ENCODE data around the gene NFATC1. TPM values are rescaled to one million over a fixed set of nuclear protein-coding genes. Genes with fewer than 3 reads are reported as not detected.

The NFATC1 gene
- total RNA-seq, 3 donors from 2014 or later = 62.7 to 80.8 (median 75.2) TPM

DNA sequence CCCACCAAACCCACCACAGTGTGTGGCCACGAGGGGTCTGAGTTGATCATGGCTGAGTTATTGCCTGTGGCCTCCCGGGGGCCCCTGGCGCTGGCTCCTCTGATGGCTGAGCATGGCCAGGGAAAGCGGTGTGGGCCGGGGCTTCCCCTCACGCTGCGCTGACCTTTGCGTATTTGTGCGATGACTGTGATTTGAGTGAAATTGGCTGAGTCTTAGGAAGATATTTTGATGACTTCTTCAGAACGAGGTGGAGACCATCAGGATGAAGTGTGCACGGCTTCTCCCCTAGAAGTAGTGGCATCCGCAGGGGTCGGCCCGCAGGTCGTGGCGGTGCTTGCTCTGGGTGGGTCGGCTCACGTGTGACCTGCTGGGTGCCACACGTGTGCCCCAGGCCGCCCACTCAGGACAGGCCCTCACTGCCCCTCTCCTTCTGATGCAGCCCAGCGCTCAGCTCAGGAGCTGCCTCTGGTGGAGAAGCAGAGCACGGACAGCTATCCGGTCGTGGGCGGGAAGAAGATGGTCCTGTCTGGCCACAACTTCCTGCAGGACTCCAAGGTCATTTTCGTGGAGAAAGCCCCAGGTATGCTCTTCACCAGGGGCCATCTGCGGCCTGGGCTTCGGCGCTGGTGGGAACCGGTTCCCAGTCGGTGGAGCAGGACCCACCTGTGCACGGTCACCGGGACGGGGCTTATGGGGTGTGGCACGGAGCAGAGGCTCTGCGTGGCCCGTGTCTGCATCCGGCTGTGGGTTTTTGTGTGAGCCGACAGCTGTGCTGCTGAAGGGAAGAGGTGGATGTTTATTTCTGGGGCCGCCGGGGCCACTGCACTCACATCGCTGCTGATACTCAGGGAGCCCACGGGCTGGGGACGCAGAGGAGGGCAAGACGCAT lies 55.8 kb downstream of the NFATC1 start:
- Mint-ChIP-seq H3K27me3 (ENCODE audit: low read depth) (no peaks in the 10 kb centered on the region), H3K4me3 (no peak overlapping the region), H3K4me1 (ENCODE audit: low read depth) (peaks cover 4% of the 10 kb centered on the region), H3K9me3 (no peaks in the 10 kb centered on the region), H3K36me3 (ENCODE audit: insufficient read depth) (peaks cover 26% of the 10 kb centered on the region)
- no peak for DNase-seq
- no peak for ATAC-seq

DNA sequence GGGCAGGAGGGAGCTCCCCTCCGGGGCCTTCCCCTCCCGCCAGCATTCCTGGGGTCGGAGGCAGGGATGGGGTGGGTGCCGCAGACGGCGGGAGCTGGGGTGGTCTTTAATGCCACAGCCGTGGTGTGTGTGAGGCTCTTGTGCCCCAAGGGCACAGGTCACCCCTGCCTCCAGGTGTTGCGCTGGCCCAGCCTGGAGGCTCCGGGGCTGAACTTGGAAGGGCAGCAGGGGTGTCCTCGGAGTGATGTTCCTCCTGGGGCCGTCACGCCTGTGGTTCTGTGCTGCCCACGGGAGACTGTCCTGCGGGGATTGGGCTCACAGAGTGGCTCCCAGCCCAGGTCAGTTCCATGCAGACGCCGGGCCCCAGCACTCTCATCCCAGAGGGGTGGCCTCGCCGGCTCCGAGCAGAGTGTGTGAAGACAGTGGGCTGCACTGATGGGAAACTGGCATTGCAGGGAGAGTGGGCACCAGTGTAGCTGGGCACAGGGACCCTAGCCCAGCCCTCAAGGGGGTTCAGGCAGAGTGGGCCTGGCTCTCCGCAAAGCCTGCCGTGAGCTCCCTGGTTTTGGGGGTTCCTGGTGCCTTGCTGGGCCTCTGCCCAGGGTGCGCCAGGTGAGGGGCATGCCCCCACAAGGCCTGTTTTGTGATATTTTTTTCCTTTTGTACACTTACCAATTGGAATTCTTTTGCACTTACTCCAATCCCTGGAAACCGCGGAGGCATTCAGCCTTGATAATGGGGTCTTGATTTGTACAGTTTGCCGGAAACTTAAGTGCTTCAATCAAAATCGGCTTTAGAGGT lies 56.7 kb downstream of the NFATC1 start:
- Mint-ChIP-seq H3K4me1 (ENCODE audit: low read depth) (peaks cover 4% of the 10 kb centered on the region), H3K36me3 (ENCODE audit: insufficient read depth) (peaks cover 29% of the 10 kb centered on the region), H3K4me3 (no peak overlapping the region), H3K27me3 (ENCODE audit: low read depth) (no peaks in the 10 kb centered on the region), H3K9me3 (no peaks in the 10 kb centered on the region)
- no peak for DNase-seq
- ATAC-seq = no peak

DNA sequence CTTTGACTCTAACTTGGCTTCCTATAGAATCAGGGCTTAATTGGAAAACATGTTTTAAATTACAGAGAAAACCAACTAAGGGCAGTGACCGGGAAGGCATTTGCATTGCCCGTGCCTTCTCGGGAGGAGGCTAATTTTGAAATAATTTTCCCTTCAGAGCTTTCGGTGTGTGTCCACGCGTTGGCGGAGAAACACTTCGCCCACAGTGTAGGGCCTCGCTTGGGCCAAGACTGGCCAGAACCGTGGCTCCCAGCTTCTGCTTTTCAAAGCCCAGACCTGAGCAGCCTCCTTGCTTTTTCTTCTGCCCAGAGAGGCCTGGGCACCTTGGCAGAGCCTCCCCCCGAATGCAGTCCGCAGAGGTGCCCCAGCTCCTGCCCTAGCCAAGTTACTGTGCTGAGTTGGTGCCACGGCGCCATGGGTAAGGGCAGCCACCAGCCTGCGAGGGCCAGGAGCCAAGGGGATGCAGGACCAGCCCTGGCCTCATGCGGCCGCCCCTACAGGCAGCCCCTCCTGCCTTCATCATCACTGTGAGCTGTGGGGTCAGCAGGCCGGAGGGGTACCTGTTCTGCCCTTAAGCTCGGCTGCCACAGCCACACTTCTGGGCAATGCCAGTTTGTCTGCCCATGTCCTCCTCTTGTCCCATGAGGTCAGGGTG lies 57.4 kb downstream of the NFATC1 start:
- no peak for DNase-seq
- peaks cover 26% of the 10 kb centered on the region for H3K36me3 Mint-ChIP-seq (ENCODE audit: insufficient read depth)
- H3K9me3 Mint-ChIP-seq = no peaks in the 10 kb centered on the region
- H3K4me3 Mint-ChIP-seq = no peak overlapping the region
- H3K27me3 Mint-ChIP-seq (ENCODE audit: low read depth) = no peaks in the 10 kb centered on the region
- ATAC-seq = no peak
- no peaks in the 10 kb centered on the region for H3K4me1 Mint-ChIP-seq (ENCODE audit: low read depth)

DNA sequence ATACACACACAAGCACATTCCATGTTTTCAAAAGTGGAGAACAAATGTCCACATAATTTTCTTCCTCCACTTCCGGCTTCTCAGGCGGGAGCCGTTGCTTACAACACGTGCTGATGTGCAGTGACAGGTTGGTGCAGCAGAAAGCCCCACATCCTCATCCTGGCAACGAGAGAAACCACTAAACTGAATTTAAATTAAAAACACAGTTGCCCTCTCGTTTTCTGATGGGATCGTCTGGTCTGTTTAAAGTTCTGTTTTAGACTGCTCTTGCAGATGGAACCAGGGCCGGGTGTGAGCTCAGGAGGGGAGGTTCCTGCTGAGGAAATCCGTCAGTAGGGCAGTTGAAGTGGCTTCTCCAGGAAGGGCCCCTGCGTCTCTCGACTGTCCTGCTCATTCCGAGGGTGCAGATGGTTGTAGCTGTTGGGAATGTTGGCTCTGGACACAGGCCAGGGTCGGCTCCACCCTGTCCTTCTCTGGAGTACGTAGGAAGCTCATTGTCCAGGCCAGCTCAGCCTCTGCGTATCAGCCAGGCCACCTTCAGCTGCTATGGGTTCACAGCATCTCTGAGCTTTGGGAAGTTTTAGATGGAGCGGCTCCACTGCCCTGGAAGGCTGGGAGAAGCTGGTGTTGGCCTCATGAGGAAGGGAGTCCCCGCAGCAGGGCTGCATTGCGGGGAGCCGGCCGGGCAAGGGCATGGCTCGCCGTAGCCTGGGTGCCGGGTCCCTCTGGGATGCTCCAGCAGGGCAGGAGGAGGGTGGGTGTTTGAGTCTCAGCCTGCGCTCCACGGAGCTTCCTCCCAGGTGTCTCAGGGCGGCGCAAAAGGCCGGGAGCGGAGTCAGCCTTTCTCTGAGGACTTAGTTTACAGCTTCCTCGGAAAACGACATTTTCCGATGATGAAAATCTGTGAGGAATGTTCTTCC lies 58.3 kb downstream of the NFATC1 start:
- no peak for DNase-seq
- ATAC-seq = no peak
- Mint-ChIP-seq H3K9me3 (no peaks in the 10 kb centered on the region), H3K36me3 (ENCODE audit: insufficient read depth) (peaks cover 20% of the 10 kb centered on the region), H3K4me1 (ENCODE audit: low read depth) (no peaks in the 10 kb centered on the region), H3K27me3 (ENCODE audit: low read depth) (no peaks in the 10 kb centered on the region), H3K4me3 (no peak overlapping the region)

DNA sequence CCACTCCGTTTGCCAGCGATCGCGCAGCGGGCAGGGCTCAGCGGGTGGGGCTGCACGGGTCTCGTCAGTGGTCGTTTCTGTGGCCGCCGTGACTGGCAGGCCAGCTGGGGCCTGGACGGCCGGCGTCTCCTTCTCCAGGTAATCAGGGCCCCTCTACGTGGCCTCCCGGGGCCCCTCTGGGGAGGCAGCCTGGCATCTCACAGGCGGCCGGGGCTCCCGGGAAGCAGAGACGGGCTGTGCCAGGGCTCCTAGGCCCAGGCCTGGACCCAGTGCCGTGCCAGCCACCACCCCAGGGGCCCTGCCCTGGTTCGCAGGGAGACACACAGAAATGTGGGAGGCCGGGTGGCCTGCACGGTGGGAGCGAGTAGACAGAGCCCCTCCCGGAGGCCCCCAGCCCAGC lies 59.5 kb downstream of the NFATC1 start:
- Mint-ChIP-seq H3K36me3 (ENCODE audit: insufficient read depth) (peaks cover 19% of the 10 kb centered on the region), H3K9me3 (no peaks in the 10 kb centered on the region), H3K27me3 (ENCODE audit: low read depth) (no peaks in the 10 kb centered on the region), H3K4me1 (ENCODE audit: low read depth) (peaks cover 5% of the 10 kb centered on the region), H3K4me3 (no peak overlapping the region)
- ATAC-seq = no peak
- no peak for DNase-seq

DNA sequence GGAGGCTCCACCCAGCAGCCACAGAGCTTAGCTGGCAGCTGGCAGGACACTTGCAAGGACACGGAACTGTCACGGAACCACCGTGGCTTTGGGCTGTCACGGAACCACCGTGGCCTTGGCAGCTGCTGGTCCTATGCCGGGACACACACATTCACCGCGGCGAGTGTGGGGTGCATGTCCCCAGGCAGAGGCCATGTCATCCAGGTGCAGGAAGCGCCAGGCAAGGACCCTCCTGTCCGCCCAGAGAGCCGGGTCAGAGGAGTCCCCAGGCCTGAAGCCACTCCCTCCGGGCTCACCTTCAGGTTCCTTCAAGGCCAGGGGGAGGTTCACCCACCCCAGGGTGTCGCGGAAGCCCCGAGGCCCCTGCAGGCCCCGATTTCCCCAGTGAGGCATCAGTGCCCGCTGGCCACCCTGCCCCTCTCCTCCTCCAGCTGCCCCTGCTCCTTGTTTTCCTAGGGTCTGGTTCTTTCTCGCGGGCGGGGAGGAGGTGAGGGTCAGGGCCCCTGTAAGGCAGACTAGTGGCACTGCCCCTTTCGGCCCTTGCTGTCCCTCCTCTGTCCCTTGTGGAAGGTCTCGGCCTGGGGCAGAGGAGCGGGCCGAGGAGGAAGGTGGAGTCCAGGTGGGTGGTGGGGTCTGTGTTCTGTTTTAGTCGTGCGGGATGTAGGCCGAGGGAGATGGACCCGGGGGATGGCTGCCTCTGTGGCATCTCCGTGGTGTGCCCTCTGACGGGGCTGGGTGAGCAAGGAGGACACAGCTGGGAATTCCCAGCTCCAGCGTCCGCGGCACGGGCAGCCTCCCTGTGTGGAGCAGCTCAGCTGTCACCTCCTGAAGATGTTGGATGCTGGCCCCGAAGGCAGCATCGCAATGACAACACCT lies 60.6 kb downstream of the NFATC1 start:
- Mint-ChIP-seq H3K4me1 (ENCODE audit: low read depth) (peaks cover 5% of the 10 kb centered on the region), H3K36me3 (ENCODE audit: insufficient read depth) (peaks cover 14% of the 10 kb centered on the region), H3K9me3 (no peaks in the 10 kb centered on the region), H3K27me3 (ENCODE audit: low read depth) (no peaks in the 10 kb centered on the region), H3K4me3 (no peak overlapping the region)
- DNase-seq (no peak), ATAC-seq (no peak)

DNA sequence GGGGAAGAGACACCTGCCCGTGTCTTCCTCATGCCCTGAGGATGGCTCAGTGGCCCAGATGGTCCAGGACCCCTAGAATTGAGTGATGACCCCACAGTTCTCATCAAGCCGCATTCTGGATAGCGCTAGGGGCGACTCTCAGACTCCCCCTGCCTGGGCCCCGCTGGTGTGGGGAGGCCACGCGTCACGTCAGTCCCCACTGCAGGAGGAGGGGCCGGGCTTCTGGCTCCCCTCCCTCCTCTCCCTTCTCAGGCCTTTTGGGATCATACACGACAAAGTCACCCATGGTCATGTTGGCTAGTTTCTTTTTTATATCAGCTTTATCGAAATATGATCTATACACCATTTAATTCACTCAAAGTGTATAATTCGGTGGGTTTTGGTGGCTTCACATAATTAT lies 61.5 kb downstream of the NFATC1 start:
- Mint-ChIP-seq H3K27me3 (ENCODE audit: low read depth) (no peaks in the 10 kb centered on the region), H3K9me3 (no peaks in the 10 kb centered on the region), H3K4me3 (no peak overlapping the region), H3K36me3 (ENCODE audit: insufficient read depth) (peaks cover 14% of the 10 kb centered on the region), H3K4me1 (ENCODE audit: low read depth) (peaks cover 5% of the 10 kb centered on the region)
- DNase-seq = no peak
- ATAC-seq = no peak

DNA sequence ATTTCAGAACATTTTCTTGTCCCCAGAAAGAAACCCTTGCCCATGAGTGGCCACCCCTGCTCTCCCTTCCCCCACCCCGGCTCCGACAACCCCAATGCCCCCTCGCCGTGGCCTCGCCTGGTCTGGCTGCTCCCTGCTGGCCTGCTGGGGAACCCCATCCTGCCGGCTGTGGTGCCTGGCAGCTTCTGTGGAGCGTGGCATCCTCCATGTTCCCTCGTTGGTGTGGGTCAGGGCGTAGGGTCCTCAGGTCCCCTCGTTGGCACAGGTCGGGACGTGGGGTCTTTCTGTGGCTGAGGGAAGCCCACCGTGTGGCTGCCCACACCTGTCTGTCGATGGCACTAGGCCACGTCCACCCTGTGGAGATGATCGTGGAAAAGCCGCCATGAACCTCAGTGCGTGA lies 61.9 kb downstream of the NFATC1 start:
- Mint-ChIP-seq H3K27me3 (ENCODE audit: low read depth) (no peaks in the 10 kb centered on the region), H3K4me1 (ENCODE audit: low read depth) (peaks cover 5% of the 10 kb centered on the region), H3K4me3 (no peak overlapping the region), H3K36me3 (ENCODE audit: insufficient read depth) (peaks cover 18% of the 10 kb centered on the region), H3K9me3 (no peaks in the 10 kb centered on the region)
- DNase-seq (no peak), ATAC-seq (no peak)

DNA sequence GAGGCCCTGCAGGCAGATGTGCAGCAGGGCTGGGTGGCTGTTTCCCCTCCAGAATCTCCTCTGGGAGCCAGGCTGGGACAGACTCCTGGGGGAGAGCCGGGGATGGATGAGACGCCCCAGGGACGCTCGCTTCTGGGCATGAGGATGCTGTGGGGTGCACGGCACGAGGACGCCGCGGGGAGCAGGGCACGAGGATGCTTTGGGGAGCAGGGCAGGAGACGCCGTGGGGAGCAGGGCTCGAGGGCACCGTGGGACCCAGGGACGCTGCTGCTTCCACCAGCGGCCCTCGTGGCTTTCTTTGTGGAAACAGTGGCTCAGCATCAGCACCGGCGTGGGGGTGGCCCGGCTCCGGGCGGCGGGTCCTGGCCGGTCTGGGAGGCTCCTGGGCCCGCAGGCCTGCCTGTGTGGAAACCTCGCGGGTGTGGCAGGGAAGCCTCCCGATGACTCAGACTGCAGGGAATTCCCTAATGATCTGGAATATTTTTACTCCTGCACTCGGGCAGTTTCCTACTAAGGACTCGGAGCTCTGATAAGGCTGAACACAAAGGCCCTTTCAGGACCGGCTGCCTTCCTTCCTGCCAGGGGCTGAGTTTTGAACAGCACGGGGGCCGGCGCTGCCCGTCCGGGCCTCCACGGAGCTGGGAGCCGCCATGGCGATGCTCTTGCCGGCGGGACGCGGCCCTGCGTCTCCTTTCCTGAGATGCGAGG lies 62.6 kb downstream of the NFATC1 start:
- H3K36me3 Mint-ChIP-seq (ENCODE audit: insufficient read depth) = peaks cover 19% of the 10 kb centered on the region
- H3K4me1 Mint-ChIP-seq (ENCODE audit: low read depth) = peaks cover 5% of the 10 kb centered on the region
- H3K9me3 Mint-ChIP-seq = no peaks in the 10 kb centered on the region
- DNase-seq (no peak), ATAC-seq (no peak)
- H3K27me3 Mint-ChIP-seq (ENCODE audit: low read depth) = no peaks in the 10 kb centered on the region
- no peak overlapping the region for H3K4me3 Mint-ChIP-seq

DNA sequence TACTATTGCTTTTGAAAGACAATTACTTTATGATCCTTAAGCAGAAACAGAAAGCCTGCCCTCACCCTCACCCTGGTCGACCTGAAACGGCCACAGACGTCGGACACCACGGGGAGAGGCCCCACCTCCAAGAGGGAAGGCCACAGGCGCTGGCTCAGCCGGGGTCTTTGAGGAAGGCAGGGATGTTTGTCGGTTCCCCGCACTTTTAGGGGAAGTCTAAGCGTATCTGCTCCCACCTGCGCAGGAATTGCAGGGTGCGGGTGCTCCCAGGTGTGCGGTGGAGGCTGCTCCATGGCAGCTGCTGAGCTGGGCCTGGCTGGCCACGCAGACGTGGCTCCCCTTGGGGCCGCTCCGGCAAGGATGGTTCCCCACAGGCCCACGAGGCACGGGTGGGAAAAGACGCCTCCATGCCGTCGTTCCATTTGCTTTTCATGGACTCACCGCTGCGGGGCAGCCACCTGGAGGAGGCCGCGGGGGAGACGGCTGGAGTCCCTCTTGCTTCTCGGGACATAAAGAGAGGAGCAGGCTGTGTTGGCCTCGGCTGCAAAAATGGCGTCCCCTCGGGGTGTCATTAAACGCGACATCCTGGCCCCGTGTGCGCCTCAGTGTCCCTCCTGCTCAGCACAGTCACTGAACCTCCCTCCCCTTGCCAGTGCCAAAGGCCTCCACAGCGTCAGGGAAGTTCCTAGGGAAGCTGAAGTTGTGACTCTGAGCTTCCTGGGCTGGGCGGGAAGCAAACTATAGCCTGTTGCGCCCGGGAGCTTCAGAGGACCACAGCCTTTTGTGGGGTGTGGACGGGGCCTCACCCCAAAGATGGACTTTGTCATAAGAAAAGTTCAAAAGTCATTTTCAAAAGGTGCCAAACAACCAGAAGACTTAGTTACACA lies 63.4 kb downstream of the NFATC1 start:
- H3K4me1 Mint-ChIP-seq (ENCODE audit: low read depth) = peaks cover 5% of the 10 kb centered on the region
- no peak for DNase-seq
- H3K27me3 Mint-ChIP-seq (ENCODE audit: low read depth) = no peaks in the 10 kb centered on the region
- peaks cover 19% of the 10 kb centered on the region for H3K36me3 Mint-ChIP-seq (ENCODE audit: insufficient read depth)
- no peak for ATAC-seq
- H3K9me3 Mint-ChIP-seq = no peaks in the 10 kb centered on the region
- H3K4me3 Mint-ChIP-seq = no peak overlapping the region

DNA sequence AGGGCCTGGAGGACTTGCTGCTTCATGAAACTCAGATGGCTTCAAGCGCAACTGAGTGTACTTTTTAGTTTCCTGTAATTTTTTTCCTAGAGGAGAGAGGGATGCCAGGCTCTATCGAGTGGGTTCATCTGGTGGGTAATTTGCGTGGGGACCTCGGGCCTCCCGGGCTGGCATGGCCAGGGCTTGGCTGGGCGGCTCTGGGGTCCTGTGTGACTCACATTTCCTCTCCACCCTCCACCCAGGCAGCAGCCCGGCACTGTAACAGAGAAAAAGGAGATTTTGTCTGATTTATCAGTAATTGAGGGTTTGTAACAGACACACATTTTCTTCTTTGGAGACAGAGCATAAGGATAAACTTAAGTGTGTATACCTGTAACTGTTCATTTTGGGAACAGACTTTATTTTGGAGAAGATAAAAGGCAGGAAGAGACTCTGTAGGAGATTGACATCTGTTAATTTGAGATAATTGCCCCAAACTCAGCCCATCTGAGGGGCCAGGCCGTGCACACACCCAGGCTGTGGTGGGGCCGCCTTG lies 64.3 kb downstream of the NFATC1 start:
- peaks cover 19% of the 10 kb centered on the region for H3K36me3 Mint-ChIP-seq (ENCODE audit: insufficient read depth)
- ATAC-seq (no peak), DNase-seq (no peak)
- H3K9me3 Mint-ChIP-seq = no peaks in the 10 kb centered on the region
- H3K27me3 Mint-ChIP-seq (ENCODE audit: low read depth) = no peaks in the 10 kb centered on the region
- H3K4me1 Mint-ChIP-seq (ENCODE audit: low read depth) = peaks cover 6% of the 10 kb centered on the region
- no peak overlapping the region for H3K4me3 Mint-ChIP-seq

All from activated T-cell treated with anti-CD3 and anti-CD28 coated beads, Interleukin-2, amount 50 U/mL, for 4 hours (primary cell).